ENCODE measurements around the gene NCK2. TPM values are rescaled to one million over a fixed set of nuclear protein-coding genes. Genes with fewer than 3 reads are reported as not detected.

NCK2 gene
- total RNA-seq, 1 experiment from 2014 or later: 49.2 TPM

DNA sequence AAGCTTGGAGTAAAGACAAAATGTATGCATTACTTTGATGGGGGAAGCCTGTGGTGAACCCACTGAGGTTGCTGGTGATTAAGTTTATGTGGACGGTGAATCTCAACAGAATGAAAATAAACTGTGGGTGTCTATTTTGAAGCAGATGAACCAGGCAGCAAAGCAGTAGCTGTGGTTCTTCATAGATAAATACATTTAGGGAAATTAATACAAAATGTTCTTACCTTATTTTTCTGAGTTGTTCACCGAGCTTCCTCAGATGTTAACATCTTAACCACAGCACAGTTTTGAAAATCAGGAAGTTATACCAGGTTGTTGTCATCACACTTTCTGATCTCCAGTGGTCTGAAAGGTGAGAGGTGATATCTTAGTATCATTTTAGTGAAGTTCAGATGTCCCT lies 53.9 kb downstream of the NCK2 start:
- Histone ChIP-seq H3K4me1 (ENCODE audit: insufficient read depth, low read length) (peaks cover 7% of the 10 kb centered on the region; the same call in 1 of the 2 replicates), H3K14ac (ENCODE audit: insufficient read depth, low read length) (no peak overlapping the region), H2BK20ac (ENCODE audit: low read depth, low read length, poor library complexity, severe bottlenecking) (no peak overlapping the region), H3K23ac (ENCODE audit: insufficient read length, low read depth, low read length) (no peak overlapping the region), H3K18ac (ENCODE audit: insufficient read length, low read depth, low read length) (no peak overlapping the region), H3K79me2 (ENCODE audit: insufficient read depth, low read length) (peaks cover 21% of the 10 kb centered on the region; the same call in 1 of the 2 replicates), H3K56ac (ENCODE audit: insufficient read length, low read depth, low read length) (no peak overlapping the region), H3K27me3 (ENCODE audit: insufficient read depth, low read length) (no peaks in the 10 kb centered on the region), H2BK120ac (ENCODE audit: low read depth, low read length, poor library complexity, severe bottlenecking) (no peak overlapping the region), H3K79me1 (ENCODE audit: insufficient read depth, low read depth, low read length, poor library complexity, severe bottlenecking) (peaks cover 12% of the 10 kb centered on the region), H4K5ac (ENCODE audit: insufficient read length, low read depth, low read length) (no peak overlapping the region), H3T11ph (ENCODE audit: low read length) (no peak overlapping the region), H2AFZ (ENCODE audit: low read length) (no peak overlapping the region), H4K91ac (ENCODE audit: insufficient read length, low read depth, low read length) (no peak overlapping the region), H2BK5ac (ENCODE audit: insufficient read length, low read length) (no peak overlapping the region), H3K4me2 (ENCODE audit: insufficient read depth, insufficient read length, low read length) (no peak overlapping the region), H3K4ac (ENCODE audit: low read depth, low read length) (no peak overlapping the region), H3K27ac (ENCODE audit: insufficient read length, low read depth, low read length) (no peak overlapping the region), H2BK12ac (ENCODE audit: insufficient read length, low read depth, low read length) (no peak overlapping the region), H3K9ac (ENCODE audit: extremely low read depth, insufficient read length, low read length) (no peak overlapping the region), H2AK5ac (ENCODE audit: insufficient read length, low read length) (no peak overlapping the region), H3K9me3 (ENCODE audit: control insufficient read depth, low read depth, low read length) (no peaks in the 10 kb centered on the region), H2BK15ac (ENCODE audit: low read depth, low read length) (no peak overlapping the region), H4K8ac (replicated peaks; ENCODE audit: insufficient read length, low read depth, low read length) (no peak overlapping the region), H4K20me1 (ENCODE audit: control insufficient read depth, insufficient read depth, insufficient read length) (no peaks in the 10 kb centered on the region), H3K23me2 (ENCODE audit: insufficient read length, low read depth, low read length, poor library complexity, severe bottlenecking) (no peaks in the 10 kb centered on the region)
- Mint-ChIP-seq H3K4me1 (peaks cover 47 to 66% of the 10 kb centered on the region in 2 experiments), H3K36me3 (ENCODE audit: insufficient read depth in 1 of 3, low read depth in 3 of 3) (peaks cover 7 to 15% (median 8%) of the 10 kb centered on the region in 3 experiments; a peak in 5 of 7 replicates), H3K4me3 (no peak overlapping the region), H3K27me3 (ENCODE audit: low read depth) (no peaks in the 10 kb centered on the region), H3K9me3 (no peaks in the 10 kb centered on the region), H3K27ac (peak overlapping the region in 1 of 3 experiments; percentile 67; a peak in 2 of 7 replicates)
- TF ChIP-seq, protein P1, sequence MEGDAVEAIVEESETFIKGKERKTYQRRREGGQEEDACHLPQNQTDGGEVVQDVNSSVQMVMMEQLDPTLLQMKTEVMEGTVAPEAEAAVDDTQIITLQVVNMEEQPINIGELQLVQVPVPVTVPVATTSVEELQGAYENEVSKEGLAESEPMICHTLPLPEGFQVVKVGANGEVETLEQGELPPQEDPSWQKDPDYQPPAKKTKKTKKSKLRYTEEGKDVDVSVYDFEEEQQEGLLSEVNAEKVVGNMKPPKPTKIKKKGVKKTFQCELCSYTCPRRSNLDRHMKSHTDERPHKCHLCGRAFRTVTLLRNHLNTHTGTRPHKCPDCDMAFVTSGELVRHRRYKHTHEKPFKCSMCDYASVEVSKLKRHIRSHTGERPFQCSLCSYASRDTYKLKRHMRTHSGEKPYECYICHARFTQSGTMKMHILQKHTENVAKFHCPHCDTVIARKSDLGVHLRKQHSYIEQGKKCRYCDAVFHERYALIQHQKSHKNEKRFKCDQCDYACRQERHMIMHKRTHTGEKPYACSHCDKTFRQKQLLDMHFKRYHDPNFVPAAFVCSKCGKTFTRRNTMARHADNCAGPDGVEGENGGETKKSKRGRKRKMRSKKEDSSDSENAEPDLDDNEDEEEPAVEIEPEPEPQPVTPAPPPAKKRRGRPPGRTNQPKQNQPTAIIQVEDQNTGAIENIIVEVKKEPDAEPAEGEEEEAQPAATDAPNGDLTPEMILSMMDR (conservative IDR thresholded peaks at IDR 0.05): no peak
- WGBS (ENCODE audit: extremely low coverage, insufficient read length, low lambda C conversion rate): no CpG with 5 or more reads among the region's 2 CpGs
- DNase-seq: no peak
